NCI-H146 treated with DMSO at 0.1 percent for 48 hours (cell line): ENCODE measurements around the gene MPV17.
A peak's percentile ranks its signal among the peaks of the same experiment; 100 is the strongest.
"Not testable (repeated sequence)": the region's sequence is repeated elsewhere in the genome, so short reads cannot be mapped to it uniquely, and the experiment has no call there.

Experiments used
- DNase-seq: peaks from one replicate; lab custom pipeline; 2025; ENCODE audit not compliant: unreplicated experiment; lab: John Stamatoyannopoulos, UW

MPV17 gene

DNA sequence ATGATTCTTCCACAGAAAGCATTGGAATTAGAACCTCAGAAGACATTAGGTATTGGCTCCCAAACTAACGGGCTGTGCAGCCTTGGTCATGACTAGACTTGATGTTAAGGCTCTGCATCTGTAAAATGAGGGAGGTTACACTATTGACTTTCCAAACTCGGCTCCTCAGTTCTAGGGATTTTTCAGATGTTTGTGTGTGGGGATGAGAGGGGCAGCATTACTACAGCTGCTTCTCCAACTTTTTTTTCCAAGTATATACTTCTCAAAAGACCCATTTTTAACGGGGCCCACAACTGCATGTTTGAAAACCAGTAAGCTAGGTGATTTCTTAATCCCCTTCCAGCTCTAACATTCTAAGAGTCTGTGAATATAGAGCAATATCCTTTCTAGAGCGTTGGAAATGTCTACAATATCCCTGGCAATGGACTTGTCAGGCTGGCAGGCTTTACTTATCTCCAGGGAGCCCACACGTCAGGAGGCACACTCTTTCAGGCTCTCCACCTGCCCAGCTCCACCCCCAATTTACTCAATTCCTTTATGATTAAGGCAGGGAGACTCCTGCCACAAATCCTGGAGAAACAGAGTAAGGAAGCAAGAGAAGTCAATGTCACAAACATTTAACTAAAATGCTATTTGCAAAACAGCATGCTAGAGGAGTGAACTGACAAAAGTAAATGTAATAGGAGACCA, 844 bp upstream of the MPV17 start:
- no peak for DNase-seq

- no peak for DNase-seq
Observed at GRCh38 chr2:27322301-27322765, 564 bp downstream of the MPV17 start.

- no peak for DNase-seq
Observed at GRCh38 chr2:27320958-27321543, 1.8 kb downstream of the MPV17 start.

GRCh38 chr2:27319839-27320238, 3.1 kb downstream of the MPV17 start:
- not testable (repeated sequence) for DNase-seq

DNA sequence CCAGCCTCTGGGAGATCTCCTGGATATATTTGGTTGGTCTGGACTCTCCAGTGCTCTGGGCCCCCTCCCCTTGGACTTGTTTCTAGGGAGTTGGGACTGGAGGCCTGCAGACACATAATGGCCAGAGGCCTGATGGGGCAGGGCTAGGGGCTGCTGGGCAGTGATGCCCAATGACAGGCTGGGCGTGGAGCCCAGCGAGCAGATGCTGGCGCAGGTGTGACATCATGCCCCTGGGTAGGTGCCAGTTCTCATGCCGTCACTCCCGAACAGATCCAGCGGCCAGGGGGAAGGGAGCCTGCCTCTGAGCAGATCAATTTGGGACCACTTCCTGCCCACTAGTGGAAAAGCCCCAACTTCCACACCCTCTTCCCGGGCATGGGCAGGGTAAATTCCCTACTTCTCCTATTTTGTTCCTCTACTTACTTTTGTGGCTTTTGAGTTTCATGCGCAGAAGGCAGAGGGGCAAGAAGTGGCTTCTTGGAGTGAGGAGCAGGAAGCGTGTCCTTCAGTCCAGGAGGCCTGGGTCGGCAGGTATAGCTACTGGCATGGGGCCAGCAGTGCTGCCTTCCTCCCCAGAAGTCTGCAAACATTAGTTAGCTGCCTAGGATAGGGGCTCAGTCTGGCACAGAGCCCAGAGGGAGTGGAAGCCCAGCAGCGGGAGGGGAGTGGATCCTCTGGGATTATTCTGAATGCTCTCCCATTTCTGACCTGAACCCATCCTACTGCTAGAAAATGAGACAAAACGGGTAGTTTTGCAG, 6.1 kb downstream of the MPV17 start:
- no peak for DNase-seq

- DNase-seq = no peak
Observed at GRCh38 chr2:27315122-27315521, 7.8 kb downstream of the MPV17 start.

DNA sequence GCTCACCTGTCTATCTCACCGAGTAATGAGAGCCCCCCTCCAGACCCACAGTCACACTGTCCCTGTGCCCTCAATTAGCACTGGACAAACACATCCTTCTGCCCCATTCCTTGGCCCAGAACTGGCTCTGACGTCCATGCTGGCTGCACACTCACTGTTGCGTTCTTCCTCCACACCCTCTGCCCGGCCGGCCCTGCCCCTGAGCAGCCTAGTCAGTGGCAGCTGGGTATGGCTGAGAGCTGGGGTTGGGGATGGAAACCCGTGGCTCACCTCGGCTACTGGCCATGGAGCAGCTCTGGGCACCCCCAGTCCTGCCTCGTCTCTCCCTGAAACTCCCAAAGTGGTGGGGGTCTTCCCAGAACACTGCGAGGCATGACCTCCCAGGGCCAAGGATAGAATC, 8.2 kb downstream of the MPV17 start:
- DNase-seq = no peak

DNA sequence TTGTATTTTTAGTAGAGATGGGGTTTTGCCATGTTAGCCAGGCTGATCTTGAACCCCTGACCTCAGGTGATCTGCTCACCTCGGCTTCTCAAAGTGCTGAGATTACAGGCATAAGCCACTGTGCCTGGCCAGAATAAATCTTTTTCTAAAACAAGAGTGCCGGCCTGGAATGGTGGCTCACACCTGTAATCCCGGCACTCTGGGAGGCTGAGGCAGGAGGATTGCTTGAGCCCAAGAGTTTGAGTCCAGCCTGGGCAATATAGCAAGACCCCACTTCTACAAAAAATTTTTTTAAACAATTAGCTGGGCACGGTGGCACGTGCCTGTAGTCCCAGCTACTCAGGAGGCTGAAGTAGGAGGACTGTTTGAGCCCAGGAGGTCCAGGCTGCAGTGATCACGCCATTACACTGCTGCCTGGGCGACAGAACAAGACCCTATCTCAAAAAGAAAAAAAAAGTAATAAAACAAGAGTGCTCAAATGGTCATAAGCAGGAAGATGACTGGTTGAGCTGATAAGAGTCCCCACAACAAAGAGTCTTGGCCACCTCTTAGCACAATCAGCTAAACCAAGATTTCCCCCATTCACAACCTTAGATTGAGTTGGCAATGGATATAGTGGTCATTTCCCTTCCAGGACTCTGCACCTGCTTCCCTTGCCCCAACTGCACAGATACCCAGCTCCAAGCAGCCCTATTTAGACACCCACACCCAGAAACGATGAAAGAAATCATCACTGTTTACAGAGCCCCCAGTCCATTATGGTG, 8.8 kb downstream of the MPV17 start:
- no peak for DNase-seq

DNA sequence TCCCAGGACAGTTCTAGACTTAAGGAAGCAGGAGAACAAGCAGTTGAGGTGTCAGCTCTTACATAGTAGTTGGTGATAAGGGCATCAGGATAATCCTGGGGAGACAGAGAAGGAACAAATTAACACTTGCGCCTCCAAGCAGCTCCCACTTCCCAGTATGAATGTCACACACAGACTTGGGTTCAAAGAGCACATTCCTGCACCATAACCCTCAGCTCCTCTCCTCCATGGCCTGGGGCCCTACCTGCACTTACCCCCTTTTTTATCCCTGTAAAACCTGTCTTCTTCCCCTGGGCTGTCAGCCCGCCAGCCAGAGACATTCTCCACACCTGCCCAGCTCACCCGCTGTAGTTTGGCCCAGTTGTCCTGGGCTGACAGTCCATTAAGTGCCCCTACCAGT, 10.7 kb downstream of the MPV17 start:
- no peak for DNase-seq

- no peak for DNase-seq
Observed at GRCh38 chr2:27309651-27310050, 13.2 kb downstream of the MPV17 start.

DNA sequence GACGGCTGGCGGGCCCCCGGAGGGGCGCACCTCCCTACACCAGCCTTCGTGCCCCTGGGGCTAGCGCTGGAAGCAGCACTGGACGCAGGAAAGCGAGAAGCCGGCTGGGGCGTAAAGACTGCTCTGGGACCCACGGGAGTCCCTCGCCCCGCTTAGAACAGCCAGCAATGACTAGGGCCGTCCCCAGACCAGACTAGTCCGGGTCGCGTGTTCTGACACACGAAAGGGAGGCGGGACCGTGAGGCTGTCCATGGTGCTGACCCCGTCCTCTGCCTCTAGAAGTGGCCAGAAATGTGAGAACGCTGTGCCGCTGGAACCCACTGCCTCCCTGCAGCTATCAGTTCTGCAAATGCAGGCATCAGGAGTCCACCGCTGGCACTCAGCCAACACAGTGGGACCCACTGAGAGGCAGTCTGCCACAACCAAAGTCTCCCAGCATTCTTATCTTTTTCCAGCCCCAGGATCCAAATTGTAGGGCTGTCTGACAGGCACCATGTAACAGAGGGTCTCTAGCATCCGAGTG, 14.5 kb downstream of the MPV17 start, which contains the start of gene UCN:
Gene UCN, minus strand, starts transcription at position 87 of the 523 bp plus-strand sequence. CDS start 550 bp downstream, outside the sequence.
- no peak for DNase-seq

DNA sequence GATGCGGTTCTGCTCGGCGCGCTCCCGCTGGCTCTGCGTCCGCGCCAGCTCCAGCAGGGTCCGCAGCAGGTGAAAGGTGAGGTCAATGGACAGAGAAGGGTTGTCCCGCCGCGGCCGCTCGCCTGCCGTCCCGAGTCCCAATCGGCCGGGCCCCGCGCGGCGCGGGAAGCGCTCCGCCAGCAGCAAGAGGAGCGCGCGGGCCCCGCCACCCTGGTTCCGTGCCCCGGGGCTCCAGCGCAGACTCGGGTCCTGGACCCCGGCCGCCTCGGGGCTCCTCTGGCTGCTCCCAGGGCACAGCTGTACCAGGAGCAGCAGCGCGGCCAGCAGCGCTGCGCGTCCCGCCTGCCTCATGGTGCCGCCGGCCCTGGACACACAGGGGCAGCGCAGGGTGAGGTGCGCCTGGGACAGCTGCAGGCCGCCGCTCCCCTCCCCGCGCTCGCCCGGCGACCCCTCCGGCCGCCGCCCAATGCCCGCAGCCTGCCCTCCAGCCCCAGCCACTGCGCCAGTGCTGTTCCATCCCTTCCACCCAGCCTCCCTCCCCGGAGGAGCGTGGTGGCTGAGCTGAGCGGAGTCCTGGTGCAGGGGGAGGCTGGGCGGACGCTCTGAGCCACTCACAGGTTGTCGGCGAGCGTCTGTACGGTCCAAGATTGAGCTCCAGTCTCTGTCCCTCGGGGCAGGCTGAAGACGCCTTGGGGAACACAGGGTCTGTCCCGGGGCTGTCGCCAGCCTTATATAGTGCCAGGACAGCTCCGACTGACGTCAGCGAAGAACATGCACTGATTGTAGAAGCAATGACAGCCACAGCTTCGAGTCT, 15.1 kb downstream of the MPV17 start:
- DNase-seq = no peak

GRCh38 chr2:27307287-27307544, 15.7 kb downstream of the MPV17 start:
- DNase-seq = no peak

DNA sequence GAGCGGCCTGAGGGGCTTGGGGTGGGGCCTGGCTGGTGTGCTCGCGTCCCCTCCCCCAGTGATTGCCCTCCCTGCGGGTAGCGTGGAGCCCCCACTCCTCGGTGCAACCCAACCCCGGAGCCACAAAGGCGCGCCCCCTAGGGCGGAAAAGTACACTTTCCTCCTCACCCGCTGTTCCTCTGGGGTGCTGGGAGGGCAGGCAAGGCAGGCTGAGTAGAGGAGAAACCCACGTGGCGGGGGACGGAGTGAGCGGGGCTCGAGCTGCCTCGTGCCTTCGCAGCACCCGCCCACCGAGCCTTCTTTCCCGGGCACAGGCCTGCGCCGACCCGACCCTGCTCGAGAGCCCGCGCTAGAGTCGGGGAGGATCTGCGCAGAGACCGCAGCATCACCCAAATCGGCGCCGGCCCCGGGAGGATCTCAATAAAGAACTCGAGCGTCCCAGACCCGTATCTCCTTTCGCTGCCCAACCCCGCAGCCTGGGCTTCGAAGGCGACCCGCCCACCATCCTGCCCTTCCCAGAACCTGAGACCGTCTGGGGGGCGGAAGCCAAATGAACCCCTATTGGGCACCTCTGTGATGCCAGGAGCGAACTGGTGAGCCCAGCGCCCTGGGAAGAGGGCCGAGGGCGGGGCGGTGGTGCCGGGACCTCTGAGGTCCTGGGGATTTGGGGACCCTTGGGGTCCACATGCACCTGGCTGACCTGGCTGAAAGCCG, 16.2 kb downstream of the MPV17 start:
- no peak for DNase-seq

DNA sequence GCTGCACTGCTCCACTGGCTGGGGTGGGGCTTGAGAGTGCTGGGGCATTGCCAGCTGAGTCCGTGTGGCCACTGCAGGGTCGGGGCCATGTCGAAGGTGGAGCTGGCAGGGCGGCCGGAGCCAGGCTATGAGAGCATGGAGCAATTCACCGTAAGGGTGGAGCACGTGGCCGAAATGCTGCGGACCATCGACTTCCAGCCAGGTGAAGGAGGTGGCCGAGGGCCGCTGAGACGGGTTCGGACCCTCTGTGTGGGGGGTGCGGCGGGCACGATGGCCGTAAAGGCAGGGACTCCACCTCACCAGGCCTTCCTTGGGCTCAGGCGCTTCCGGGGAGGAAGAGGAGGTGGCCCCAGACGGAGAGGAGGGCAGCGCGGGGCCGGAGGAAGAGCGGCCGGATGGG, 16.8 kb downstream of the MPV17 start:
- no peak for DNase-seq

DNA sequence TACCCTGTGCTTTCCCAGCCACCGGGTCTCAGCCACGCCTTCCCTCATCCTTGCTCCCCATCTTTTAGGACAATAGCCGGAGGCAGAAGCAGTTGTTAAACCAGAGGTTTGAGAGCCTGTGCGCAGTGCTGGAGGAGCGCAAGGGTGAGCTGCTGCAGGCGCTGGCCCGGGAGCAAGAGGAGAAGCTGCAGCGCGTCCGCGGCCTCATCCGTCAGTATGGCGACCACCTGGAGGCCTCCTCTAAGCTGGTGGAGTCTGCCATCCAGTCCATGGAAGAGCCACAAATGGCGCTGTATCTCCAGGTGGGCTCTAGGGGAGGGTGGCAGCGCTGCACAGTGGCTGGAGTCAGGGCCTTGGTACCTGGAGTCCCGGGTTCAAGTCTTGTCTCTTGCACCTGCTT, 17.4 kb downstream of the MPV17 start:
- DNase-seq = no peak

DNA sequence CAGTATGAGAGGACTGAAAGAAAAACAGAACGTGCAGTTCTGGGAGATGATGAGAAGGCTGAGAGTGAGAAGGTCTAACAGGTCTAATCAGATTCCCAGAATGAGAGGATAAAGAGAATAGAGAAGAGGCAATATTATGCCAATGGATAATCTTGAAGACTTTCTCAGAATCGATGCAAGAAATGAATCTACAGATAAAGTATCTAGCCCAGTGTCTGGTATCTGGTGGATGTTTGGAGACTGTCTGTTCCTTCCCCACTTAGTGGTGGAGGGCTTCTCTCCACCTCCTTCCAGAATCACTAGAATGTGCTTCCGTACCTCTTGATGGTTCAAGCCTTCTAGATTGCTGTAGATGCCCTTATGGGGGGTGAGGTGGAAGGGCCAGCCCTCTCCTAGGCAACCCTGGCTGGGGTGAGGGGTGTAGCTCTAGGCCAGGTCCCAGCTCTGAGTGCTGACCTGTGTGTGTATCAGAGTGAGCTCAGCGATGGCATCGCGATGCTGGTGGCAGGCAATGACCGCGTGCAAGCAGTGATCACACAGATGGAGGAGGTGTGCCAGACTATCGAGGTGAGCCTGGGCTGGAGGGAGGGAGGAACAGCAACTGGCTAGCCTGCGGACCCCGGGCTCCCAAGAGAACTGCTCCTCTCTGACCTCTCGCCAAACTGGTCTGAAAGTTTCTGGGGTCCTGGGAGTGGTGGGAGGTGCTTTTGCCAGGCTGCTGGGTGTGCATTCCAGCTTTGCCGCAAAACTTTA, 18.2 kb downstream of the MPV17 start:
- no peak for DNase-seq

- peak; percentile 62 for DNase-seq
Observed at GRCh38 chr2:27303093-27304025, 19.5 kb downstream of the MPV17 start.
